ENCODE measurements around the gene RAB11FIP4.

The RAB11FIP4 gene

GRCh38 chr17:31565652-31566051 lies 174.2 kb downstream of the RAB11FIP4 start:
- H3K27ac ChIP-seq, result no peak overlapping the region
- no peak for TF ChIP-seq CTCF (conservative IDR thresholded peaks at IDR 0.05)

GRCh38 chr17:31566247-31566991 lies 174.9 kb downstream of the RAB11FIP4 start:
- TF ChIP-seq CTCF (conservative IDR thresholded peaks at IDR 0.05), result no peak

GRCh38 chr17:31566992-31567373 lies 175.5 kb downstream of the RAB11FIP4 start:
- no peak for TF ChIP-seq CTCF (conservative IDR thresholded peaks at IDR 0.05)
- H3K27ac ChIP-seq, result no peak overlapping the region; the same call in 1 of the 2 replicates

More at GRCh38 chr17:31566247-31566991, 174.9 kb downstream of the RAB11FIP4 start:
- H3K27ac ChIP-seq, result no peak overlapping the region

- no peak overlapping the region; the same call in 1 of the 2 replicates for H3K27ac ChIP-seq
- TF ChIP-seq CTCF (conservative IDR thresholded peaks at IDR 0.05), result no peak
These were observed 176.6 kb downstream of the RAB11FIP4 start for GRCh38 chr17:31568121-31568520.

GRCh38 chr17:31568539-31568938 lies 177.1 kb downstream of the RAB11FIP4 start:
- H3K27ac ChIP-seq, result no peak overlapping the region; the same call in 1 of the 2 replicates
- TF ChIP-seq CTCF (conservative IDR thresholded peaks at IDR 0.05), result no peak

- no peak for TF ChIP-seq CTCF (conservative IDR thresholded peaks at IDR 0.05)
- H3K27ac ChIP-seq, result no peak overlapping the region
These were observed 178.8 kb downstream of the RAB11FIP4 start for GRCh38 chr17:31570231-31570630.

GRCh38 chr17:31570951-31571892 lies 179.7 kb downstream of the RAB11FIP4 start:
- TF ChIP-seq CTCF (conservative IDR thresholded peaks at IDR 0.05), result no peak
- H3K27ac ChIP-seq, result peak overlapping the region; percentile 7; the same call in 1 of the 2 replicates
